Fibroblast of peridontal ligament (primary cell): ENCODE results near the gene AFMID.
"Not testable (repeated sequence)": the region's sequence is repeated elsewhere in the genome, so short reads cannot be mapped to it uniquely, and the experiment has no call there.

Source experiments
- DNase-seq: peaks from one replicate; pipeline ENCODE4 v3.0.0-alpha.2; 2010; ENCODE audit errors: extremely low read depth

AFMID gene

GRCh38 chr17:78238823-78239488 is 51.8 kb downstream of the AFMID start:
- DNase-seq = no peak

- DNase-seq = no peak
Observed at GRCh38 chr17:78239489-78239931, 52.3 kb downstream of the AFMID start.

GRCh38 chr17:78240012-78240655 is 53.0 kb downstream of the AFMID start:
- no peak for DNase-seq

DNA sequence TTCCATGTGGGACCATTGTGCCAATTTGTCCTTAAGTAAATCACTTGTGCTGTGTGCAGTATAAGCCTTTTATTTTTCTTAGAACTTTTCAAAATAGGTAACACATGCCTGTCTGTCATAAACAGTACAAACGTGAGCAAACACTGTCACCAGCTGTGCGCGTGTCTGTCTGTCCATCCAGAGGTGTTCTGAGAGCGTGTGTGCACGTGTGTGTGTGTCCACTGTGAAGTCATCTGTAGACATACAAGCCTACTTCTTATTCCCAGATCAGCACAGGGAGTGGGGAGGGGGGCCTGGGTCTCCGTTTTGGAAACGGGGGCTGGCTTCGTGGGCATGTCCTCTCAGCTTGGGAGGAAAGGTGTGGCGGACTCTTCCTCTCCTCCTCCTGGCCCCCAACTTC is 53.7 kb downstream of the AFMID start:
- no peak for DNase-seq

DNA sequence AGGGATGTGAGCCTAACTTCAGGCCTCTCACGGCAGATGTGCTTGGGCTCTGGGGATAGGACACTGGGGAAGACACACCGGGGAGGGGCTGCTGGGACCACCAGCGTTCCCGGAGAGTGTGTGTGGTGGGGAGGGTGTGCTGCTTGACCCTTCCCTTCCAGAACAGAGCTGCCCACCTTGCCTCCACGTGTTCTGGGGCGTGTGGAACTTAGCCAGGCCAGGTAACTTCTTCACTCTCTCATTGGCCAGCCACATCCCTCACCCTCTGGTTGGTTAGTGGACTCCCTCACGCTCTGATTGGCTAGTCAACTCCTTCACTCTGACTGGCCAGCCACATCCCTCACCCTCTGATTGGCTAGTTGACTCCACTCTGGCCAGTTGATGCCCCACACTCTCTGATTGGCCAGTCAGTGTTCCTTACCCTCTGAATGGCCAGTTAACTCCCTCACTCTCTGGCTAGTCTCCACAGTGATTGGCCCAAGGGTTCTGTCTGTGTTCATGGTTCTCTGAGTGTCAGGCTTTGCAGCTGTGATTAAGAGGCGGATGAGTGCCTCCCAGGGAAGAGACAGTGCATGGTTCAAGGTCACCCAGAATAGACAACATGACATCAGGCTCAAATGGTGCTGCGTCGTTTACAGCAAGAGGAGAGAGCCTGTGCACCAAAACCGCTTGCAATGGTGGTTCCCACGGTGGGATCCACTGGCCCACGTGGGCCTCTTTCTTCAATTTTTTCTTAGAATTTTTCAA is 54.3 kb downstream of the AFMID start:
- peak; percentile 20 for DNase-seq

DNA sequence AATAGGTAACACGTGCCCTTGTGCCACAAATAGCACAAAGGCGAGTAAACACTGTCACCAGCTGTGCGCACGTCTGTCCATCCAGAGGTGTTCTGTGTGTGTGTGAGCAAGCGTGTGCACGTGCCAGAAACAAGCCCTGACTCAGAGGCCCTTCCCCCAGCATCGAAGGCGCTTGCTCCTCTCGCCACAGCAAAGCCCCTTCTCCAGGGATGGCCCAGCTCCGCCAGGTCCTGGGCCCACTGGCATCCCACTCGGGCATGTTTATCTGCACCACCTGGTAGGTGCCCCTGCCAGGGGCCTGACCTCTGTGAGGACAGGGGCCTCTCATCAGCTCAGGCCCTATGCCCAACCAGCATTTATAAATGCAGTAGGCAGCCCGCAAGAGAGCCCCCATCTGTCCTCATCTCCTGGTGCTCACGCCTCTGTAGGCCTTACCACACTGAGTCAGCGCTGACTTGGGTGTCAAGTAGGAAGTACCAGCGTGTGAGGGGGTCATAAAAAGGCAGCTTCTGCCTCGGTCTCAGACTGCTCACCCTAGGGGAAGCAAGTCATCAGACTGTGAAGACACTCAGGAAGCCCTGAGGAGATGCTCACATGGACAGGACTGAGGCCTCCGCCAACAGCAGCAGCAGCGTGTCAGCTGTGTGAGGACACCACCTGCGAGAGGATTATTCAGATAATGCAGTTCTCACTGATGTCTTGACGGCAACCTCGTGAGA is 55.0 kb downstream of the AFMID start:
- no peak for DNase-seq

- no peak for DNase-seq
Observed at GRCh38 chr17:78247304-78247703, 60.1 kb downstream of the AFMID start.

DNA sequence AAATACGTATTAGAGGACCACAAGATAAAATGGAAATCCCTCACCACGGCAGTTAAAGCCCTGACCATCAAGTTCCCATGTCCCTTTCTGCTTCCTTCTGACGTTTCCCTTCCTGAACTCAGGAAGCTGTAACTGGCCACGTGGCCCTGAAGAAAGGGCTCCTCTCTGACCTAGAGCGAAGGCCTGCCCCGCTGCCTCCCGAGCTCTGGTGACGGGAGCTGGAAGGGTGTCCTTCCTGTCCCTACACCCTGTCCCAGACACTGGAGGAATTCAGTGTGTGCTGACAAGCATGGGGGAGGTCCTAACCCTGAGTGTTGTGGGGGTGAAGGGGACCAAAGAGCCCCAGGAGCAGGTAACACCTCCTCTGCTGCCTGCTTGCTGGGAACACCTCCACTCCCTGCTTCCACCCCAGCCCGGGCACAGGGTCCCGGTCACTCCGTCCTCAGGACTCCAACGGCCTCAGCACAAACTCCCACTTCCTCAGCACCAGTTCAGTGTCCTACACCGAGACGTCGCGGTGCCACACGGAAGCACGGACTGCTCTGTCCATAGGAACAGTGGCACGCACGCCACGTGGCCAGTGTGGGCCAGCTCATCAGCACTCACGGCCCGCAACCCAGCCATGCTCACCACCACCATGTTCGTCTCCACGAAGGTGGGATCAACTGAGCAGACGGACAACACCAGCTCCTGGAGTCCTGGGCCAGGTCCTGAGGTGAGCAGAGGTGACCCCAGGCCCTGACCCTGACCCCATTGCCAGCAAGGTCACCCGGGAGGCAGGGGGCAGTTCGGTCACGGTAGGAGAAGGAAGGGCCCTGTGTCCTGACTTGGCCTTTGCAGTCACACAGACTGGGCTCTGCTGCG is 61.1 kb downstream of the AFMID start:
- DNase-seq = no peak

DNA sequence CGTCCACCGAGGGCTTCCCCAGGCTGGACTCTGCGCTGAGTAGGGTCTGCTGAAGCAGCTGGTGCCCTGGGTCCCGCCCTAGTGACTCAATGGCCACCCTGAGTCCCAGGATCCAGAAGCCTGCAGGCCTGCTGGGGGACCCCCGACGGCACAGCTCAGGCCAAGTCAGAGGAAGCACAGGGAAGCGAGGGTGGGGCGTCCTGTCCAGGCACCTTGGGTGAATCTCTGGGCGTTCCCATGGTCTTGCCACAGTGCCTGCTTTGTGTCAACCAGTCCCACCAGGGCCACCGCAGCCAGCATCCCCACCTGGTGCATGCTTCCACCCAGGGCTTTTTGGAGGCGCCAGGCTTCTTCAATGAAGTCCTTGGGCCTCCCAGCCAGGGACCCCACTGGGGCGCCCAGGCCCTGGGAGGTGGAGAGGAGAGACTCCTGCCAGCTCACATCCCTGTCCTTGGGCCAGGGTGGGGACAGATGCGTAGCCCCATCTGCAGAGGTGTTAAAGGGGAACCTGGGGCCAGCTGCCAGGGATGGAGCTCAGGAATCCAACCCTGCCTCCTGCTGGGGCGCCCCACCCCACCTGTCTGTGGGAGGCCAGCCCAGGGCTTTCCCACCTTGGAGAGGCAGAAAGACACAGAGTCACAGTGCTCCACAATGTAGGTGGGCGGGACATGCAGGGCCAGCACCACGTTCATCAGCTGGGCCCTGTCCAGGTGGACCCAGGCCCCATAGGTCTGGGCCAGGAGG is 62.1 kb downstream of the AFMID start:
- no peak for DNase-seq

DNA sequence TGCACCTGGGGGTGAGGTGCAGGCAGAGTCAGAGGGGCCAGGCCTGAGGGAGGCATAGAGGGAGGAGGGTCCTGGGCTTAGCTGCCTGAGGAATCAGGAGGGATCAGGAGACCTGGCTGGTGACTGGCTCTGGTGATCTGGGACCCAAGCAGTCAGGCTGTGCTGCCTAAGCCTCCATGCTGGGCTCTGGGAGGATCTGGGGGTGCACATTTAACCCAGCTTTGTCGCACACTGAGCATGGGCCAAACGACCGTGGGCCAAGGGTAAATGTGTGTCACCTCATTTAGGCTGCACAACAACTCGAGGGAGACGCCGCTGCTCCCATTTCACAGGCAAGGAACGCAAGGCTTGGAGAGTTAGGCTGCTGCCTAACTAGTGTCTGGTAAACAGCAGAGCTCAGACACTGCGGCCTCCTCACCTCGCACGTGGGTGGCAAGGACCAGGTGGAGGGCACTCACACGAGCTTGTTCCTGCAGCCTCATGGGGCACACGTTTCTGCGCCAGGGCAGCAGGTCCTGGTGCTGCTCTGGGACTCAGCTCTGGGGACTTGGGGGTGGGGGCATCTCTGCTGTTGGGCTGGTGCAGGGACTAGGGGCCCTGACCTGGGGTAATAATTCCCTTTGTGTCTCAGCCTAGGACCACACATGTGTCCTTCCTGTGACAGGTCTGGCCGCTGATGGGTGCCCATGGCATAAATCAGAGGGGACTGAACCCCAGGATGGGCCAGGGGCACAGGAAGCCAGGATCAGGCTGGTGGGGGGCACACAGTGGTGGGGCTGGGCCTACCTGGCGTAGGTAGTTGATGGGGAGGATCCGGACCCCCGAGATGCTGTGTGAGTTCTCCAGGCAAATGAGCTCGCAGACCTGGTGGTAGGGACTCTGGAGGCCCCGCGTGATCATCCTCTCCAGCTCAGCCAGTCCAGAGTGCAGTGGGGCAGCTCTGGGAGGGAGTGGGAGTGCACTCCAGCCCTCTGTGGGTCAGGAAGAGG is 63.0 kb downstream of the AFMID start:
- no peak for DNase-seq

GRCh38 chr17:78250891-78251772 is 64.0 kb downstream of the AFMID start:
- DNase-seq = peak; percentile 73

DNA sequence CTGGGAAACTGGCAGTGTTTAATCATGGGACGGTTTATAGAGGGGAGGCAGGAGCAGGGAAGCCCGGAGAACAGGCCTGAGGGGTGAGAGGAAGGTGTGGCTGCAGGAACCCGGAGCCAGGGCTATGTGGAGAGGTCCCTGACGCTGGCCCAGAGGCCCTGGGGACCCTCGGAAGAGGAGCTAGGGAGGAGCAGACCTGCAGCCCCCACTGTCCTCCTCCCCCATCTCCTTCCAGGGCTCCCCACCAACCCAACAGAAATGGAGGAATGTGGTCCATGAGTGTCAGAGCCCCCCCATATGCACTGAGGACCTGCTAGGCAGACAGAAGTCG is 64.6 kb downstream of the AFMID start:
- no peak for DNase-seq

DNA sequence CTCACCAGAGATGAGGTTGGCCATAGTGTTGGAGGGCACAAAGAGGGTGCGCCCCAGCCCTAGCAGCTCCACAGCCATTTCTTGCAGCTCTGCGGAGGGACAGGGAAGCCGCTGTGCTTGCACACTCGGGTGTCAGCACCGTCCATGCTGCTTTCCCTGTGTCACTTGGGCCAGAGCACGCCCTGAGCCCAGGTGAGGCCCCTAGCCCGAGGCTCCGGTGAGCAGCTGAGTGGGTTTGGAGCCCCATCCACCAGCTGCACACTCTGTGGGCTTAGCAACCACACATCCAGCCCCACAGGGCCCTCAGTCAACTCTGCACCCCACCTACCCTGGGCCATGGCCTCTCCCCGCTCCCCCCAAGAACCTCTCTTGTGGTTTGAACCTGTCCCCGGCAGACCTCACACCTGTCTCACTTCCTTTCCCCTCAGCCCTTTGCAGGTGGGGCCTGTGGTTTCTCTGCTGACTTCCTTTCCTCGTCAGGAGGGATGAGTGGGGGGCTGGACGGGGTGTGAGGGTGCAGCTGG is 65.0 kb downstream of the AFMID start:
- DNase-seq = no peak

DNA sequence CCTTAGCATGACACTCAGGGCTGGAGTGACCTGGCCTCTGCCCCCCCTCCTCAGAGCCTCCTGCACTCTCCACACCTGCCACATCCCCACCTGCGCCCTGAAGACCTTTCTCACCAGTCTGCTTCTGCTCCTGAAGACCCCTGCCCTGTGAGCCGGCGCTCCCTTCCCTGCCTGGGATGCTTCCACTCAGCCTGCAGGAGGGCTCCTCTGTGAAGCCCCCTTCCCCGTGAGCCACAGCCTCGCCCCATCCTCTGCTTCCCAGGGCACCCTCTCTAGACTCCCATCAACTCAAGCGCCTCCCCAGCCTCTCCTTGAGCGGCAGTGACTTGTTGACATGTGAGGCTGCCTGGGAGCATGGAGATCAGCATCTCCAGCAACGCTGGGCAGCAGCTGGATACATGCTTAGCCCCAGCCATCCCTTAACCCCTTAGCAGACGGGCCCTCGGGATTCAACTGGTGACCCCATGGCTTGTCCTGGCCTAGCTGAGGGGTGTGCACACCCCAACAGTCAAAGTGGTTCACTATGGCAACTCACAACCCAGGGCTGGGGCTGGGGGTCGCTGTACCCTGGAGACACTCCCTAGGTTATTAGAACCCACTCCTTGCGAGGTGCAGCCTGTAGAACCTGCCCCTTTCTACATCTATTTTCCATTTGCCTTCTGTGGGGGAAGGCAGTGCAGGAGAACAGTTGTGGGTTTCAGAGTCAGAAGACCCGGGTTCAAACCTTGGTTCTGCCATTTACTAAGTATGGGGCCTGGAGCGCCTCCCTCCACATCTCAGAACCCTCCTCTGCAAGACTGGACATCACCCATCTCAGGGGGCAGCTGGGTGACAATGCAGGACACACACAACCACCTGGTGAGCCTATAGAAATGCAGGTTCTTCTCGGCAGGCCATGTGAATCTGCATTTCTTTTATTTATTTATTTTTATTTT is 65.8 kb downstream of the AFMID start:
- DNase-seq = no peak

DNA sequence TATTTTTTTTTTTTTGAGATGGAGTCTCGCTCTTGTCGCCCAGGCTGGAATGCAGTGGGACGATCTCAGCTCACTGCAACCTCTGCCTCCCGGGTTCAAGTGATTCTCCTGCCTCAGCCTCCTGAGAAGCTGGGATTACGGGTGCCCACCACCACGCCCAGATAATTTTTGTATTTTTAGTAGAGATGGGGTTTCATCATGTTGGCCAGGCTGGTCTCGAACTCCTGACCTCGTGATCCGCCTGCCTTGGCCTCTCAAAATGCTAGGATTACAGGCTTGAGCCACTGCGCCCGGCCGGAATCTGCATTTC is 66.4 kb downstream of the AFMID start:
- not testable (repeated sequence) for DNase-seq

DNA sequence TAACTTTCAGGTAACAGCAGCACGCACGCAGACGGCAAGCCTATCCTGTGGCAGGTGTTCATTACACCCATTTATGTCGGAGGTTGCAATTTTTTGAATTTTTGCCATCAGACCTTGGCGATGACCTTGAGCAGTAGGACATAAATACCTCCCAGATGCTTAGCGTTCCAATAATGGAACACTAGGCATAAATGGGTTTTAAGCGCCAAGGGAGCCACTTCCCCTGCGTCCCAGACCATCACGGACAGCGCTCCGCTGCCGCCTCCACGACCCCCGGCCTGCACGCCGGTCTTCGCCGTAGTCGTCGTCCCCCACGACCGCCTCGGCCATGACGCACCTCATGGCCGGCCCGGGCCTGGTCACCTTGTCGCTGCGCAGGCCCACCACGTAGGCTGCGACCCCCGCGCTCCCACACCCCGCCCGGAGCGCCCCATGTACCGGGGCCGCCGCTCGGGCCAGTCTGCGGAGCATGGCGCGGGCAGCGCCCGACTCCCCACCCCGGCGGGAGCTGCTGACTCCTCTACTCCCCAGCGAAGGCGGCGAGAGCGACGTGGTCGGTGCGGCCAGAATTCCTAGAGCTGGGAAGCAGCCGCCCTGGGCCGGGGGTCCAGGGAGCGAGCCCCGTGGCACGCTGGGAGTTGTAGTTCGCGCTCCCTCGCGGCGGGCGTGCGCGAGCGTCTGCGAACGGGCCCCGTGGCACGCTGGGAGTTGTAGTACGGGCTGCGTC is 66.9 kb downstream of the AFMID start:
- DNase-seq = peak; percentile 67
